ENCODE results near the gene CD82. TPM values are rescaled to one million over a fixed set of nuclear protein-coding genes. Genes with fewer than 3 reads are reported as not detected.

The CD82 gene
- total RNA-seq, 1 experiment from 2014 or later = 26.1 TPM

DNA sequence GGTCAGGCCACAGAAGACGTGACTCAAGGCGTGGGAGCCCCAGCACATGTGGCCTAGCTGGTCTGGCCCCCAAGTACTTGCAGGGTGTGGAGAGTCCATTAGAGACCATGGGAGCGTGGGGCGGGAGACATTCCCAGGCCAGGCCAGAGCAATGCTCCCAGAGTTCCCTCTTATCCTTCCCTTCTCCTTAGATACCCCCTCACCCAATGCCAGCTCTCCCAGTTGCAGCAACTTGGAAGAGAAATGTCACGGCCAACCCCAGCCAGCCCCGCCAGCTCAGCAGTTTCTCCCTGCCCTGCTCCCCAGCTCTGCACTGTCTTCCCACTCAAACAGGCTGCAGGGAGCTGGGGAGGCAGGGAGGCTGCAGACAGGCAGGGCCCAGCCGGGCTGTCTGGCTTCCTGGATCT is 95.9 kb downstream of the CD82 start:
- DNase-seq (ENCODE audit: low read depth, low spot score) (no peak), ATAC-seq (no peak)
- intact Hi-C loops (cut with micrococcal nuclease; ENCODE audit: unreplicated experiment) = no loop called here
- BruUV-seq (replicated peaks) = no TSS peak
- CTCF ChIA-PET = no interaction called here
- H3K4me1 ChIP-seq (ENCODE audit: control insufficient read depth, insufficient read depth, low read length) = no peaks in the 10 kb centered on the region
- peaks cover 4% of the 10 kb centered on the region; the same call in 1 of the 2 replicates for H3K27me3 ChIP-seq (ENCODE audit: control insufficient read depth, insufficient read depth, low read length)
- H3K27ac ChIP-seq (ENCODE audit: low read length) = no peak overlapping the region
- H3K9me3 ChIP-seq (ENCODE audit: control insufficient read depth, insufficient read depth, low read depth, low read length) = no peaks in the 10 kb centered on the region
- H3K36me3 ChIP-seq (ENCODE audit: control insufficient read depth, insufficient read depth, low read length) = no peaks in the 10 kb centered on the region
- POLR2A ChIA-PET = no interaction called here
- in situ Hi-C loops (cut with HindIII; ENCODE audit: low pct_unique_long_range_greater_than_20kb, low sequenced_read_pairs) = no loop called here
- no peak for TF ChIP-seq SIN3A (IDR thresholded peaks at IDR 0.05; ENCODE audit: borderline replicate concordance, insufficient read depth, low read depth, low read length)
- TF ChIP-seq POLR2AphosphoS5 (IDR thresholded peaks at IDR 0.05; ENCODE audit: low read depth, low read length) = no peak
- no peak for TF ChIP-seq REST (IDR thresholded peaks at IDR 0.05; ENCODE audit: insufficient read depth in 1 of 2, low read depth in 2 of 2, low read length in 1 of 2)
- TF ChIP-seq CTCF (IDR thresholded peaks at IDR 0.05) = no peak
- TF ChIP-seq TCF7L2 (IDR thresholded peaks at IDR 0.05; ENCODE audit: low read depth, low read length) = no peak
- no peak overlapping the region for H3K4me3 ChIP-seq (ENCODE audit: low read depth in 2 of 2, low read length in 2 of 2)

Other genes with a start within 250 kb of the CD82 start
- 21.3 TPM for gene TSPAN18, start 161.3 kb downstream of the CD82 start, total RNA-seq (2021; ENCODE audit: unreplicated experiment)